Endothelial cell of umbilical vein (primary cell): ENCODE data around the gene BTBD19. TPM values are rescaled to one million over a fixed set of nuclear protein-coding genes. Genes with fewer than 3 reads are reported as not detected.
A peak's percentile ranks its signal among the peaks of the same experiment; 100 is the strongest.

Experiments
- BruUV-seq: library from RNA; stranded (reverse); fragments of 400-500 nt; replicated peaks from 2 replicates; lab custom pipeline; 2021; lab: Mats Ljungman, UMichigan
- CTCF ChIA-PET: fragments of 300-600, 350-600 bp; sonication (Branson Sonifier 250); formaldehyde crosslinking; loops from one replicate; lab custom pipeline; 2021; ENCODE audit warnings: antibody characterized with exemption, inconsistent platforms; lab: Charles Lee
- POLR2A ChIA-PET: fragments of 300-600, 350-600 bp; sonication (Branson Sonifier 250); formaldehyde crosslinking; loops from one replicate; lab custom pipeline; 2021; ENCODE audit warnings: antibody characterized with exemption, inconsistent platforms; lab: Charles Lee
- DNase-seq: peaks from one replicate; pipeline ENCODE4 v3.0.0-alpha.2; 2011; ENCODE audit warnings: low read depth, low spot score
- FAIRE-seq: peaks from 2 replicates; lab custom pipeline; 2011; peaks lifted over from hg19 to GRCh38; lab: Jason Lieb, UNC
- H2AFZ ChIP-seq: 2 replicates; pipeline ENCODE4 v1.6.0; 2012; ENCODE audit warnings: low read depth, low read length, control low read depth, inconsistent platforms
- H3K27ac ChIP-seq: 2 replicates; pipeline ENCODE4 v1.5.1; 2011; ENCODE audit warnings: low read depth, mild to moderate bottlenecking, control low read depth, low read length, moderate library complexity; ENCODE audit not compliant: insufficient read depth
- H3K27me3 ChIP-seq, 2 experiments: 2 replicates each; pipeline versions ENCODE4 v1.6.0 to v1.6.1; 2011; ENCODE audit warnings: low read length in 2 of 2, mixed read lengths in 1 of 2; ENCODE audit not compliant: control insufficient read depth in 2 of 2, insufficient read depth in 2 of 2
- H3K36me3 ChIP-seq, 2 experiments: 2 replicates in 1 of 2; 3 replicates in 1 of 2; pipeline ENCODE4 v1.5.1; 2011; ENCODE audit warnings: low read length in 2 of 2, mild to moderate bottlenecking in 1 of 2, moderate library complexity in 1 of 2; ENCODE audit not compliant: control insufficient read depth in 2 of 2, insufficient read depth in 2 of 2; ENCODE audit errors: extremely low read depth in 1 of 2
- H3K4me1 ChIP-seq: 3 replicates; pipeline ENCODE4 v1.5.1; 2011; ENCODE audit warnings: mild to moderate bottlenecking, low read length; ENCODE audit not compliant: control insufficient read depth, insufficient read depth; ENCODE audit errors: extremely low read depth
- H3K4me2 ChIP-seq: 2 replicates; pipeline ENCODE4 v1.6.1; 2011; ENCODE audit warnings: low read length, control low read depth, mixed read lengths; ENCODE audit not compliant: insufficient read depth
- H3K4me3 ChIP-seq, 3 experiments: fragments of 200-600 bp in 1 of 3; sonication (generic), shearing (Covaris generic) in 1 of 3; replicated peaks in 1 of 3; 2 replicates each; pipeline ENCODE4 v1.5.1; 2011 to 2016; ENCODE audit warnings: control low read depth in 3 of 3, low read length in 3 of 3, mild to moderate bottlenecking in 2 of 3, inconsistent platforms in 1 of 3, low read depth in 1 of 3, moderate library complexity in 1 of 3; ENCODE audit not compliant: insufficient read depth in 1 of 3
- H3K79me2 ChIP-seq: 2 replicates; pipeline ENCODE4 v1.6.0; 2012; ENCODE audit warnings: low read length, inconsistent platforms; ENCODE audit not compliant: control insufficient read depth, insufficient read depth
- H3K9ac ChIP-seq: replicated peaks from 2 replicates; pipeline ENCODE3; 2011; ENCODE audit warnings: low read length, control low read depth; ENCODE audit not compliant: insufficient read depth; ENCODE audit errors: extremely low read depth
- H3K9me1 ChIP-seq: replicated peaks from 3 replicates; pipeline ENCODE4 v1.6.0; 2011; ENCODE audit warnings: mild to moderate bottlenecking, low read length; ENCODE audit not compliant: control insufficient read depth, insufficient read depth; ENCODE audit errors: extremely low read depth
- H3K9me3 ChIP-seq: replicated peaks from 2 replicates; pipeline ENCODE4 v1.5.1; 2012; ENCODE audit warnings: low read length, inconsistent platforms; ENCODE audit not compliant: control insufficient read depth, insufficient read depth
- H4K20me1 ChIP-seq: replicated peaks from 2 replicates; pipeline ENCODE3; 2011; ENCODE audit warnings: mild to moderate bottlenecking, low read length; ENCODE audit not compliant: control insufficient read depth, insufficient read depth; ENCODE audit errors: extremely low read depth
- CTCF ChIP-seq, 2 donors: IDR thresholded peaks; 1 replicate in 1 of 2; 2 replicates in 1 of 2; pipeline ENCODE4 v1.5.1; 2011; ENCODE audit warnings: low read length in 2 of 2, mild to moderate bottlenecking in 2 of 2, moderate library complexity in 2 of 2, control low read depth in 1 of 2, inconsistent platforms in 1 of 2, low read depth in 1 of 2; ENCODE audit not compliant: insufficient read depth in 1 of 2; ENCODE audit errors: extremely low read depth in 1 of 2
- GATA2 ChIP-seq: IDR thresholded peaks from 2 replicates; pipeline ENCODE4 v1.7.0; 2011; ENCODE audit warnings: low read depth, mild to moderate bottlenecking, moderate library complexity, mixed read lengths, low read length; ENCODE audit not compliant: insufficient read length, insufficient read depth
- dilution Hi-C: fragments of 300-500 bp; cut with MboI; formaldehyde crosslinking; loops from one replicate; pipeline ENCODE4 v1.15.0; 2019; ENCODE audit warnings: low sequenced_read_pairs; ENCODE audit not compliant: extremely low pct_ligation_motif_present
- intact Hi-C: fragments of 100-400 bp; cut with micrococcal nuclease; formaldehyde crosslinking; loops from one replicate; pipeline ENCODE4 v1.10.0; 2022
- polyA plus RNA-seq, 4 experiments: library from polyadenylated mRNA; depleted of rRNA in 3 of 4; stranded (reverse) in 3 of 4; unstranded in 1 of 4; fragments of >200 nt; gene quantifications; 2 replicates each; pipeline versions ENCODE4 v1.2.1 to v1.2.3, GENCODE V29; 2011 to 2012; ENCODE audit warnings: missing spikeins in 1 of 4
- total RNA-seq: library from RNA; stranded (reverse); gene quantifications from 2 replicates; pipeline ENCODE4 v1.2.3, GENCODE V29; 2021

The BTBD19 gene
- total and polyA plus RNA-seq, 2 donors (not counting 3 experiments of a cell fraction or from before 2014, with no cell fraction given): 69.9 to 97.9 TPM

GRCh38 chr1:44819196-44819607, 10.9 kb downstream of the BTBD19 start:
- Histone ChIP-seq H3K27ac (peak overlapping the region; percentile 91), H2AFZ (no peak overlapping the region), H3K27me3 (no peaks in the 10 kb centered on the region), H3K36me3 (peaks cover 7 to 9% of the 10 kb centered on the region in 2 experiments), H3K9me1 (no peaks in the 10 kb centered on the region), H3K4me2 (peak overlapping the region; percentile 86), H3K4me3 (peak overlapping the region; percentile 12 to 62 (median 20)), H3K79me2 (no peaks in the 10 kb centered on the region), H3K9me3 (no peaks in the 10 kb centered on the region), H3K9ac (peak overlapping the region; percentile 90), H4K20me1 (no peaks in the 10 kb centered on the region), H3K4me1 (peaks cover 10% of the 10 kb centered on the region)
- dilution Hi-C loops (no loop called here), intact Hi-C loops (loop anchor here (1.0 kb wide), 5 partner anchors 8 to 89 kb away; partner anchors contain the start of gene DYNLT4)
- CTCF ChIA-PET: interaction anchor here (0.6 to 7.1 kb wide), 10 partner anchors 10 to 192 kb away, joined by 3 to 57 read pairs (median 6); partner anchors contain the start of genes BEST4, BTBD19, HECTD3 and PLK3
- TF ChIP-seq GATA2 (peak; percentile 56), CTCF (IDR thresholded peaks at IDR 0.05; ENCODE audit: extremely low read depth in 1 of 2, insufficient read depth in 1 of 2, low read depth in 1 of 2, low read length in 2 of 2) (no peak)
- POLR2A ChIA-PET: interaction anchor here (0.6 to 7.3 kb wide), 19 partner anchors 11 to 521 kb away, joined by 3 to 97 read pairs (median 5); partner anchors contain the start of genes BEST4, BTBD19, DYNLT4 and EIF2B3
- DNase-seq (peak; percentile 76), FAIRE-seq (no peak)
- no TSS peak for BruUV-seq
